GM12872 (cell line): ENCODE results near the gene RHEBL1.

Source experiments
- CTCF ChIP-seq: IDR thresholded peaks from 3 replicates; pipeline ENCODE4 v1.5.1; 2011; ENCODE audit warnings: low read depth, mild to moderate bottlenecking, low read length, moderate library complexity; ENCODE audit not compliant: insufficient read depth

Gene RHEBL1

GRCh38 chr12:49064767-49065152 is 5.0 kb downstream of the RHEBL1 start:
- no peak for TF ChIP-seq CTCF

- TF ChIP-seq CTCF, result no peak
Observed at GRCh38 chr12:49061157-49061650, 8.6 kb downstream of the RHEBL1 start.

- TF ChIP-seq CTCF, result peak; percentile 38; the same call in 1 of the 3 replicates
Observed at GRCh38 chr12:49060237-49061156, 9.3 kb downstream of the RHEBL1 start, which contains the start of gene KMT2D. KMT2D (minus strand) TSS chr12:49060794; CDS start chr12:49055324, 5,470 bp downstream.

- no peak for TF ChIP-seq CTCF
Observed at GRCh38 chr12:49059299-49060171, 10.2 kb downstream of the RHEBL1 start.

GRCh38 chr12:49059045-49059298 is 10.8 kb downstream of the RHEBL1 start:
- no peak for TF ChIP-seq CTCF

GRCh38 chr12:49058366-49059044 is 11.3 kb downstream of the RHEBL1 start:
- TF ChIP-seq CTCF, result no peak

GRCh38 chr12:49057888-49058287 is 11.9 kb downstream of the RHEBL1 start:
- no peak for TF ChIP-seq CTCF
